Measurements from ENCODE around the gene PPP1R14C. TPM values are rescaled to one million over a fixed set of nuclear protein-coding genes. Genes with fewer than 3 reads are reported as not detected.

Gene PPP1R14C
- polyA plus RNA-seq, 3 donors: 0.11 TPM; not detected in 2

- Histone ChIP-seq H3K4me2 (replicated peaks; ENCODE audit: extremely low read depth, low read length, poor library complexity, severe bottlenecking) (no peak overlapping the region), H3K4me3 (replicated peaks in 1 of 3; ENCODE audit: low read depth in 2 of 3, low read length in 3 of 3) (no peak overlapping the region), H2AFZ (ENCODE audit: insufficient read depth, low read depth, low read length, poor library complexity, severe bottlenecking) (no peak overlapping the region), H4K20me1 (ENCODE audit: insufficient read depth, low read length) (no peaks in the 10 kb centered on the region), H3K9me3 (replicated peaks in 1 of 2; ENCODE audit: control insufficient read depth in 1 of 2, insufficient read depth in 1 of 2, low read length in 2 of 2) (no peaks in the 10 kb centered on the region), H3K27ac (ENCODE audit: low read depth in 1 of 2, low read length in 2 of 2) (no peak overlapping the region), H3K36me3 (replicated peaks in 1 of 2; ENCODE audit: control insufficient read depth in 1 of 2, insufficient read depth in 2 of 2, low read length in 2 of 2) (no peaks in the 10 kb centered on the region), H3K4me1 (ENCODE audit: control insufficient read depth in 1 of 2, insufficient read depth in 2 of 2, low read length in 2 of 2) (no peaks in the 10 kb centered on the region), H3K79me2 (ENCODE audit: insufficient read depth, low read length) (no peaks in the 10 kb centered on the region), H3K27me3 (ENCODE audit: control insufficient read depth in 2 of 2, insufficient read depth in 2 of 2, low read length in 2 of 2) (no peaks in the 10 kb centered on the region), H3K9ac (ENCODE audit: insufficient read depth, low read length, poor library complexity, severe bottlenecking) (no peak overlapping the region)
- no peak overlapping the region for H3K4me3 Mint-ChIP-seq
- no peak for DNase-seq
- H3K9me3 Mint-ChIP-seq: peaks cover 0 to 13% (median 0%) of the 10 kb centered on the region in 7 donors
- TF ChIP-seq CTCF (IDR thresholded peaks at IDR 0.05): no peak
- WGBS (ENCODE audit: insufficient coverage): 79% methylated on average over 6 of the region's 8 CpGs
- no peak overlapping the region for H3K27ac Mint-ChIP-seq
- H3K27me3 Mint-ChIP-seq (ENCODE audit: low read depth in 3 of 3): peaks cover 6 to 15% (median 15%) of the 10 kb centered on the region in 3 donors
- H3K4me1 Mint-ChIP-seq: no peaks in the 10 kb centered on the region
- H3K36me3 Mint-ChIP-seq: no peaks in the 10 kb centered on the region
- intact Hi-C loops (cut with micrococcal nuclease): no loop called here
Observed at GRCh38 chr6:150128425-150128824, 14.4 kb upstream of the PPP1R14C start.

- peak overlapping the region in 1 of 7 donors; percentile 27 for H3K27ac Mint-ChIP-seq
- intact Hi-C loops (cut with micrococcal nuclease): no loop called here
Observed at GRCh38 chr6:150129616-150130505, 13.0 kb upstream of the PPP1R14C start.

More at GRCh38 chr6:150129616-150130505, 13.0 kb upstream of the PPP1R14C start:
- TF ChIP-seq CTCF (IDR thresholded peaks at IDR 0.05): no peak
- Mint-ChIP-seq H3K36me3 (no peaks in the 10 kb centered on the region), H3K4me1 (no peaks in the 10 kb centered on the region), H3K9me3 (peaks cover 0 to 8% (median 0%) of the 10 kb centered on the region in 7 donors), H3K4me3 (no peak overlapping the region), H3K27me3 (ENCODE audit: low read depth in 3 of 3) (peaks cover 7 to 15% (median 8%) of the 10 kb centered on the region in 3 donors)
- no peaks in the 10 kb centered on the region for H4K20me1 ChIP-seq (ENCODE audit: insufficient read depth, low read length)
- no peak for DNase-seq
- no peaks in the 10 kb centered on the region for H3K4me1 ChIP-seq (ENCODE audit: control insufficient read depth in 1 of 2, insufficient read depth in 2 of 2, low read length in 2 of 2)
- H3K4me3 ChIP-seq (replicated peaks in 1 of 3; ENCODE audit: low read depth in 2 of 3, low read length in 3 of 3): no peak overlapping the region
- H3K36me3 ChIP-seq (replicated peaks in 1 of 2; ENCODE audit: control insufficient read depth in 1 of 2, insufficient read depth in 2 of 2, low read length in 2 of 2): no peaks in the 10 kb centered on the region
- 78% methylated on average over 4 of the region's 9 CpGs for WGBS (ENCODE audit: insufficient coverage)
- no peaks in the 10 kb centered on the region for H3K27me3 ChIP-seq (ENCODE audit: control insufficient read depth in 2 of 2, insufficient read depth in 2 of 2, low read length in 2 of 2)
- H3K4me2 ChIP-seq (replicated peaks; ENCODE audit: extremely low read depth, low read length, poor library complexity, severe bottlenecking): no peak overlapping the region
- H3K9me3 ChIP-seq (replicated peaks in 1 of 2; ENCODE audit: control insufficient read depth in 1 of 2, insufficient read depth in 1 of 2, low read length in 2 of 2): no peaks in the 10 kb centered on the region
- no peak overlapping the region for H3K27ac ChIP-seq (ENCODE audit: low read depth in 1 of 2, low read length in 2 of 2)
- no peaks in the 10 kb centered on the region for H3K79me2 ChIP-seq (ENCODE audit: insufficient read depth, low read length)
- H2AFZ ChIP-seq (ENCODE audit: insufficient read depth, low read depth, low read length, poor library complexity, severe bottlenecking): no peak overlapping the region
- no peak overlapping the region for H3K9ac ChIP-seq (ENCODE audit: insufficient read depth, low read length, poor library complexity, severe bottlenecking)
